Neutrophil (primary cell): ENCODE results near the gene SIK2.

Experiments used
- H3K27ac ChIP-seq: fragments of 200-600 bp; sonication (generic); 2 replicates; pipeline ENCODE4 v1.5.1; 2016; ENCODE audit warnings: mild to moderate bottlenecking, moderate library complexity
- H3K27me3 ChIP-seq: fragments of 200-600 bp; sonication (generic); 2 replicates; pipeline ENCODE4 v1.6.0; 2016; ENCODE audit warnings: mild to moderate bottlenecking
- H3K36me3 ChIP-seq: fragments of 200-600 bp; sonication (generic); 2 replicates; pipeline ENCODE4 v1.5.1; 2017
- H3K4me1 ChIP-seq, 2 experiments: fragments of 200-600 bp in 1 of 2; sonication (generic) in 1 of 2; 1 replicate in 1 of 2; 2 replicates in 1 of 2; pipeline versions ENCODE4 v1.5.1 to v1.6.1; 2013 to 2016; ENCODE audit warnings: low read depth in 1 of 2, low read length in 1 of 2, mild to moderate bottlenecking in 1 of 2, moderate library complexity in 1 of 2; ENCODE audit not compliant: control insufficient read depth in 1 of 2, insufficient read depth in 1 of 2
- H3K4me3 ChIP-seq, 2 experiments: fragments of 200-600 bp in 1 of 2; sonication (generic) in 1 of 2; 1 replicate in 1 of 2; 2 replicates in 1 of 2; pipeline ENCODE4 v1.5.1; 2013 to 2016; ENCODE audit warnings: low read depth in 1 of 2, low read length in 1 of 2, mild to moderate bottlenecking in 1 of 2, moderate library complexity in 1 of 2
- H3K9me3 ChIP-seq: fragments of 200-600 bp; sonication (generic); 2 replicates; pipeline ENCODE4 v1.5.1; 2016
- CTCF ChIP-seq: fragments of 200-600 bp; sonication (generic); IDR thresholded peaks from 2 replicates; pipeline ENCODE4 v1.5.1; 2016; ENCODE audit warnings: antibody characterized with exemption

Gene SIK2

GRCh38 chr11:111605681-111606080 is 3.4 kb downstream of the SIK2 start:
- Histone ChIP-seq H3K36me3 (no peaks in the 10 kb centered on the region), H3K4me1 (peaks cover 12 to 19% of the 10 kb centered on the region in 2 experiments), H3K27ac (no peak overlapping the region), H3K9me3 (no peaks in the 10 kb centered on the region), H3K4me3 (no peak overlapping the region), H3K27me3 (peaks cover 7% of the 10 kb centered on the region)
- no peak for TF ChIP-seq CTCF

GRCh38 chr11:111606986-111607385 is 4.7 kb downstream of the SIK2 start:
- no peaks in the 10 kb centered on the region for H3K36me3 ChIP-seq
- H3K27ac ChIP-seq = no peak overlapping the region
- peaks cover 5% of the 10 kb centered on the region for H3K27me3 ChIP-seq
- peaks cover 12 to 19% of the 10 kb centered on the region in 2 experiments for H3K4me1 ChIP-seq
- no peak overlapping the region for H3K4me3 ChIP-seq
- TF ChIP-seq CTCF = no peak
- no peaks in the 10 kb centered on the region for H3K9me3 ChIP-seq

- no peak for TF ChIP-seq CTCF
- no peaks in the 10 kb centered on the region for H3K27me3 ChIP-seq
- no peak overlapping the region for H3K27ac ChIP-seq
- H3K9me3 ChIP-seq = no peaks in the 10 kb centered on the region
- H3K36me3 ChIP-seq = no peaks in the 10 kb centered on the region
- H3K4me1 ChIP-seq = peaks cover 12 to 19% of the 10 kb centered on the region in 2 experiments
- H3K4me3 ChIP-seq = no peak overlapping the region
Observed at GRCh38 chr11:111607751-111608150, 5.5 kb downstream of the SIK2 start.

GRCh38 chr11:111612224-111612623 is 10.0 kb downstream of the SIK2 start:
- peaks cover 2% of the 10 kb centered on the region for H3K36me3 ChIP-seq
- no peaks in the 10 kb centered on the region for H3K27me3 ChIP-seq
- H3K27ac ChIP-seq = no peak overlapping the region
- H3K4me3 ChIP-seq = no peak overlapping the region
- H3K4me1 ChIP-seq = no peaks in the 10 kb centered on the region
- H3K9me3 ChIP-seq = no peaks in the 10 kb centered on the region
- TF ChIP-seq CTCF = no peak

- H3K4me1 ChIP-seq = no peaks in the 10 kb centered on the region
- TF ChIP-seq CTCF = no peak
- H3K36me3 ChIP-seq = peaks cover 10% of the 10 kb centered on the region
Observed at GRCh38 chr11:111617286-111617685, 15.0 kb downstream of the SIK2 start.

GRCh38 chr11:111620518-111620917 is 18.3 kb downstream of the SIK2 start:
- H3K36me3 ChIP-seq = peaks cover 10% of the 10 kb centered on the region
- H3K9me3 ChIP-seq = no peaks in the 10 kb centered on the region

More at GRCh38 chr11:111617286-111617685, 15.0 kb downstream of the SIK2 start:
- Histone ChIP-seq H3K4me3 (no peak overlapping the region), H3K27ac (no peak overlapping the region), H3K9me3 (no peaks in the 10 kb centered on the region), H3K27me3 (no peaks in the 10 kb centered on the region)

More at GRCh38 chr11:111620518-111620917, 18.3 kb downstream of the SIK2 start:
- no peak overlapping the region for H3K4me3 ChIP-seq
- H3K27me3 ChIP-seq = no peaks in the 10 kb centered on the region
- H3K4me1 ChIP-seq = no peaks in the 10 kb centered on the region
- no peak for TF ChIP-seq CTCF
- H3K27ac ChIP-seq = no peak overlapping the region
